ENCODE measurements around the gene SAT2.
"Not testable (repeated sequence)": the region's sequence is repeated elsewhere in the genome, so short reads cannot be mapped to it uniquely, and the experiment has no call there.

Gene SAT2

GRCh38 chr17:7627250-7628121, at the start of gene SAT2:
Gene SAT2, minus strand, starts transcription at chr17:7627821. Its CDS starts 186 bp downstream, at chr17:7627635.
- peak; percentile 99 for DNase-seq

- DNase-seq, result no peak
Observed at GRCh38 chr17:7676533-7676932, 48.9 kb upstream of the SAT2 start.

- no peak for DNase-seq
Observed at GRCh38 chr17:7674934-7675333, 47.3 kb upstream of the SAT2 start.

GRCh38 chr17:7673239-7673638, 45.6 kb upstream of the SAT2 start:
- no peak for DNase-seq

- no peak for DNase-seq
Observed at GRCh38 chr17:7668482-7668881, 40.9 kb upstream of the SAT2 start.

GRCh38 chr17:7667656-7668406, 40.2 kb upstream of the SAT2 start:
- DNase-seq, result no peak

GRCh38 chr17:7656958-7657609, 29.5 kb upstream of the SAT2 start:
- DNase-seq, result peak; percentile 91

- no peak for DNase-seq
Observed at GRCh38 chr17:7655541-7655840, 27.9 kb upstream of the SAT2 start.

GRCh38 chr17:7654832-7655540, 27.4 kb upstream of the SAT2 start:
- DNase-seq, result no peak

GRCh38 chr17:7652388-7653356, 25.1 kb upstream of the SAT2 start:
- DNase-seq, result no peak

- no peak for DNase-seq
Observed at GRCh38 chr17:7651665-7652387, 24.2 kb upstream of the SAT2 start.

GRCh38 chr17:7651097-7651664, 23.6 kb upstream of the SAT2 start:
- DNase-seq, result no peak

GRCh38 chr17:7650509-7651096, 23.0 kb upstream of the SAT2 start, which contains the start of gene ATP1B2:
Gene ATP1B2, plus strand, starts transcription at chr17:7650926. Its CDS starts 593 bp downstream, at chr17:7651519.
- peak; percentile 94 for DNase-seq

- no peak for DNase-seq
Observed at GRCh38 chr17:7647018-7647417, 19.4 kb upstream of the SAT2 start.

GRCh38 chr17:7646457-7646856, 18.8 kb upstream of the SAT2 start:
- no peak for DNase-seq

GRCh38 chr17:7644775-7645174, 17.2 kb upstream of the SAT2 start:
- DNase-seq, result no peak

- not testable (repeated sequence) for DNase-seq
Observed at GRCh38 chr17:7641635-7642034, 14.0 kb upstream of the SAT2 start.

GRCh38 chr17:7640783-7641182, 13.2 kb upstream of the SAT2 start:
- no peak for DNase-seq

- no peak for DNase-seq
Observed at GRCh38 chr17:7636163-7636562, 8.5 kb upstream of the SAT2 start.

GRCh38 chr17:7634384-7634783, 6.8 kb upstream of the SAT2 start:
- DNase-seq, result peak; percentile 92

Data from islet precursor cell (in vitro differentiated cells).